Pons (tissue), 1 donor: ENCODE data around the gene TCF4.
A peak's percentile ranks its signal among the peaks of the same experiment; 100 is the strongest.

ENCODE experiments used
- DNase-seq: peaks from one replicate; pipeline ENCODE4 v3.0.0-alpha.2; 2016; ENCODE audit warnings: low spot score

The TCF4 gene

GRCh38 chr18:55321265-55322177, 266.5 kb downstream of the TCF4 start:
- peak; percentile 94 for DNase-seq

- peak; percentile 84 for DNase-seq
These were observed 267.3 kb downstream of the TCF4 start for GRCh38 chr18:55320424-55321264.

- no peak for DNase-seq
These were observed 268.4 kb downstream of the TCF4 start for GRCh38 chr18:55319459-55320193.

GRCh38 chr18:55318951-55319441, 269.0 kb downstream of the TCF4 start:
- DNase-seq = peak; percentile 80

GRCh38 chr18:55317864-55318263, 270.1 kb downstream of the TCF4 start:
- no peak for DNase-seq

GRCh38 chr18:55317324-55317723, 270.7 kb downstream of the TCF4 start:
- no peak for DNase-seq

- DNase-seq = no peak
These were observed 271.4 kb downstream of the TCF4 start for GRCh38 chr18:55316486-55317184.

GRCh38 chr18:55314615-55315237, 273.3 kb downstream of the TCF4 start:
- no peak for DNase-seq

GRCh38 chr18:55314031-55314430, 274.0 kb downstream of the TCF4 start:
- no peak for DNase-seq

GRCh38 chr18:55310863-55311262, 277.1 kb downstream of the TCF4 start:
- no peak for DNase-seq

GRCh38 chr18:55310044-55310676, 277.8 kb downstream of the TCF4 start:
- no peak for DNase-seq

GRCh38 chr18:55309249-55309648, 278.7 kb downstream of the TCF4 start:
- no peak for DNase-seq

- no peak for DNase-seq
These were observed 280.5 kb downstream of the TCF4 start for GRCh38 chr18:55307505-55307904.

- DNase-seq = no peak
These were observed 281.5 kb downstream of the TCF4 start for GRCh38 chr18:55306359-55307024.

- DNase-seq = no peak
These were observed 285.7 kb downstream of the TCF4 start for GRCh38 chr18:55302167-55302833.

GRCh38 chr18:55301824-55302166, 286.2 kb downstream of the TCF4 start:
- no peak for DNase-seq

- peak; percentile 68 for DNase-seq
These were observed 287.0 kb downstream of the TCF4 start for GRCh38 chr18:55300936-55301531.

GRCh38 chr18:55300421-55300935, 287.5 kb downstream of the TCF4 start:
- DNase-seq = no peak

GRCh38 chr18:55296778-55297177, 291.2 kb downstream of the TCF4 start:
- no peak for DNase-seq
